ENCODE data around the gene CLDN20.
"Not testable (repeated sequence)": the region's sequence is repeated elsewhere in the genome, so short reads cannot be mapped to it uniquely, and the experiment has no call there.

Gene CLDN20

GRCh38 chr6:155268088-155268867, 4.5 kb downstream of the CLDN20 start:
- not testable (repeated sequence) for H3K9me2 ChIP-seq (replicated peaks; ENCODE audit: control insufficient read depth, low read length); H3K27me3 ChIP-seq (ENCODE audit: control insufficient read depth, low read length); H3K79me2 ChIP-seq (ENCODE audit: control insufficient read depth, low read length); H4K20me1 ChIP-seq (ENCODE audit: control insufficient read depth, insufficient read depth, low read depth, low read length); H3F3A ChIP-seq (ENCODE audit: control insufficient read depth, insufficient read depth); H3K9me3 ChIP-seq (ENCODE audit: control insufficient read depth, insufficient read depth, low read length); H3K4me2 ChIP-seq (ENCODE audit: low read length); H3K4me1 ChIP-seq (ENCODE audit: control insufficient read depth, low read length); H3K4me3 ChIP-seq (ENCODE audit: low read length); H3K27ac ChIP-seq (ENCODE audit: low read depth, low read length)
- peaks cover 47% of the 10 kb centered on the region for H3K36me3 ChIP-seq (ENCODE audit: control insufficient read depth, low read length)
- TF ChIP-seq CTCF (IDR thresholded peaks at IDR 0.05; ENCODE audit: low read depth, low read length, poor library complexity, severe bottlenecking): peak; percentile 66

- Histone ChIP-seq H3K36me3 (ENCODE audit: control insufficient read depth, low read length) (peaks cover 52% of the 10 kb centered on the region), H3K9me3 (ENCODE audit: control insufficient read depth, insufficient read depth, low read length) (no peaks in the 10 kb centered on the region), H3K79me2 (ENCODE audit: control insufficient read depth, low read length) (peaks cover 3% of the 10 kb centered on the region; the same call in 1 of the 2 replicates), H3K4me3 (ENCODE audit: low read length) (no peak overlapping the region), H3F3A (ENCODE audit: control insufficient read depth, insufficient read depth) (no peaks in the 10 kb centered on the region), H3K27ac (ENCODE audit: low read depth, low read length) (no peak overlapping the region), H4K20me1 (ENCODE audit: control insufficient read depth, insufficient read depth, low read depth, low read length) (no peaks in the 10 kb centered on the region), H3K27me3 (ENCODE audit: control insufficient read depth, low read length) (no peaks in the 10 kb centered on the region), H3K9me2 (replicated peaks; ENCODE audit: control insufficient read depth, low read length) (no peaks in the 10 kb centered on the region), H3K4me2 (ENCODE audit: low read length) (no peak overlapping the region), H3K4me1 (ENCODE audit: control insufficient read depth, low read length) (no peaks in the 10 kb centered on the region)
- TF ChIP-seq CTCF (IDR thresholded peaks at IDR 0.05; ENCODE audit: low read depth, low read length, poor library complexity, severe bottlenecking) (no peak), EZH2phosphoT487 (IDR thresholded peaks at IDR 0.05; ENCODE audit: borderline replicate concordance, low read length) (no peak)
Measured at GRCh38 chr6:155269765-155270164, 6.0 kb downstream of the CLDN20 start.

GRCh38 chr6:155270561-155271091, 6.8 kb downstream of the CLDN20 start:
- TF ChIP-seq EZH2phosphoT487 (IDR thresholded peaks at IDR 0.05; ENCODE audit: borderline replicate concordance, low read length): no peak
- no peak for TF ChIP-seq CTCF (IDR thresholded peaks at IDR 0.05; ENCODE audit: low read depth, low read length, poor library complexity, severe bottlenecking)
- Histone ChIP-seq H3F3A (ENCODE audit: control insufficient read depth, insufficient read depth) (no peaks in the 10 kb centered on the region), H3K4me2 (ENCODE audit: low read length) (no peak overlapping the region), H3K27me3 (ENCODE audit: control insufficient read depth, low read length) (no peaks in the 10 kb centered on the region), H3K36me3 (ENCODE audit: control insufficient read depth, low read length) (peaks cover 50% of the 10 kb centered on the region), H3K9me2 (replicated peaks; ENCODE audit: control insufficient read depth, low read length) (no peaks in the 10 kb centered on the region), H3K4me3 (ENCODE audit: low read length) (no peak overlapping the region), H3K79me2 (ENCODE audit: control insufficient read depth, low read length) (peaks cover 3% of the 10 kb centered on the region; the same call in 1 of the 2 replicates), H4K20me1 (ENCODE audit: control insufficient read depth, insufficient read depth, low read depth, low read length) (no peaks in the 10 kb centered on the region), H3K4me1 (ENCODE audit: control insufficient read depth, low read length) (no peaks in the 10 kb centered on the region), H3K9me3 (ENCODE audit: control insufficient read depth, insufficient read depth, low read length) (no peaks in the 10 kb centered on the region), H3K27ac (ENCODE audit: low read depth, low read length) (no peak overlapping the region)

Data from DOHH2 (cell line).